Dendritic cell treated with granulocyte-macrophage colony-stimulating factor and Interleukin-4, amounts not matched to agents 40 ng/mL and 50 ng/mL, for 4 days (primary cell): ENCODE data around the gene GSS.
"Not testable (repeated sequence)": the region's sequence is repeated elsewhere in the genome, so short reads cannot be mapped to it uniquely, and the experiment has no call there.

ENCODE experiments used
- H3K27ac Mint-ChIP-seq: one replicate; pipeline ENCODE4 v1.8.0; 2022; ENCODE audit warnings: mild to moderate bottlenecking, mixed read lengths
- H3K27me3 Mint-ChIP-seq: one replicate; pipeline ENCODE4 v1.8.0; 2022; ENCODE audit warnings: mild to moderate bottlenecking, mixed read lengths
- H3K36me3 Mint-ChIP-seq: one replicate; pipeline ENCODE4 v1.8.0; 2022; ENCODE audit warnings: low read depth, mixed read lengths
- H3K4me1 Mint-ChIP-seq: one replicate; pipeline ENCODE4 v1.8.0; 2022; ENCODE audit warnings: low read depth, mixed read lengths
- H3K4me3 Mint-ChIP-seq: one replicate; pipeline ENCODE4 v1.8.0; 2022; ENCODE audit warnings: mild to moderate bottlenecking, moderate library complexity, mixed read lengths
- H3K9me3 Mint-ChIP-seq: one replicate; pipeline ENCODE4 v1.8.0; 2022; ENCODE audit warnings: mixed read lengths
- intact Hi-C: fragments of 100-400 bp; cut with micrococcal nuclease; formaldehyde crosslinking; loops from one replicate; pipeline ENCODE4 v1.15.0; 2022

The GSS gene

DNA sequence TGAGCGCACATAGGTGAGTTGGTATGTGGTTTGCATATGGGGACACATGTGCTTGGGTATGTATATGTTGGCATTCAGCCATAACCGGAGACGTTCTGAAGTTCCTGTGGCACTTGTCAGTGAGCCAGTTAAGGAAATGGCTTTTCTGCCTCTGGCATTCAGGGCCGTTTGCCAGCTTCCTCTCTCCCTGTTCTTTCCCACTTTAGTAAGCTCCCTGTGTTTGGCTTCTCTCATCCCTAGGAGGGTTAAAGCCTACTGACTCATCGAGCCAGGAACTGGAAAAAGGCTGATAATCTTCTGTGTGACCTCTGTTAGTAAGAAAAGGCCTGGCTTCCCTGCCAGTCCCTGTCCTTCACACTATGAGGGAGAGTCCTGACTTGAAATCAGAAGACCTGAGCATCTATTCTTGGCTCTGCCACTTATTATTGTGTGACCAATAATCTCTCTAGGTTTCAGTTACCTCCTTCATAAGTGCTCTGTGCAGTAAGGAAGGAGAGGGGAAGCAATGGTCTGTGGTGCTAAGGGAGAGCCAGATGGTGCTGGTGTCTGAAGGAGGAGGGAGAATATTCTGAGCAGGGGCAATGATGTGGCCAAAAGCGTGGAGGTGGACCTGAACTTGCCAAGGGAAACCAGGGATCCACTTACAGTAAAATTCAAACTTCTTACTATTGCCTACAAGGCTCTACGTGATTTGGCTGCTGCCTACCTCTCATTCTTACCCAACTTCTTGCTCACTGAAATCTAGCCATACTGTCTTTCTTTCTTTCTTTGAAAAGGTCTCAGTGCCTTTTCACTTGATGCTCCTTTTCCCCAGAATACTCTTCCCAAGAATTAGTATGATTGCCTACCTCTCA, 47.8 kb downstream of the GSS start:
- intact Hi-C loops = no loop called here
- H3K9me3 Mint-ChIP-seq = no peaks in the 10 kb centered on the region
- H3K27me3 Mint-ChIP-seq = no peaks in the 10 kb centered on the region
- peaks cover 50% of the 10 kb centered on the region for H3K4me1 Mint-ChIP-seq
- H3K27ac Mint-ChIP-seq = peak overlapping the region; percentile 77
- peaks cover 11% of the 10 kb centered on the region for H3K36me3 Mint-ChIP-seq
- H3K4me3 Mint-ChIP-seq = no peak overlapping the region

DNA sequence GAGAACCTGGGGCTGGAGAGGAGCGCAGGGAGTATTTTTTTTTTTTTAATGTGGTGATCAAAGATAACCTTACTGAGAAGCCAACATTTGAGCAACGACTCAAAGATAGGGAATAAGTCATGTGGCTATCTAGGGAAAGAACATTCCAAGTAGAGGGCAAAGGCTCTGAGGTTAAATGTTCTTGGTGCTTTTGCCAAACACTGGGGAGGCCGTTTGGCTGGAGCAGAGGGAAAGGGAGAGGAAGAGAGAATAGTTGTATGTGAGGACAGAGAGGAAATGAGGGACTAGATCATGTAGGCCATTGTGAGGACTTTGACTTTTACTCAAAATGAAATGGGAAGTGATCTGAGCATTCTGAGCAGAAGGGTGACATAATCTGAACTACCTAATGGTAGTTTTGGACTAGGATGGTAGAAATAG, 51.4 kb downstream of the GSS start:
- peak overlapping the region; percentile 70 for H3K27ac Mint-ChIP-seq
- no peak overlapping the region for H3K4me3 Mint-ChIP-seq
- H3K9me3 Mint-ChIP-seq = no peaks in the 10 kb centered on the region
- intact Hi-C loops = no loop called here
- peaks cover 19% of the 10 kb centered on the region for H3K36me3 Mint-ChIP-seq
- H3K4me1 Mint-ChIP-seq = peaks cover 77% of the 10 kb centered on the region
- H3K27me3 Mint-ChIP-seq = no peaks in the 10 kb centered on the region

DNA sequence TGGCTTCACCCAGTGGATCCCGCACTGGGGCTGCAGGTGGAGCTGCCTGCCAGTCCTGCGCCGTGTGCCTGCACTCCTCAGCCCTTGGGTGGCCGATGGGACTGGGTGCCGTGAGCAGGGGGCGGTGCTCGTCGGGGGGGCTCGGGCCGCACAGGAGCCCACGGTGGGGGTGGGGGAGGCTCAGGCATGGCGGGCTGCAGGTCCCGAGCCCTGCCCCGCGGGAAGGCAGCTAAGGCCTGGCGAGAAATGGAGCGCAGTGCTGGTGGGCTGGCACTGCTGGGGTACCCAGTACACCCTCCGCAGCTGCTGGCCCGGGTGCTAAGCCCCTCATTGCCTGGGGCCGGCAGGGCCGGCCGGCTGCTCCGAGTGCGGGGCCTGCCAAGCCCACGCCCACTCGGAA, 56.9 kb downstream of the GSS start:
- H3K4me3 Mint-ChIP-seq, H3K9me3 Mint-ChIP-seq, H3K27ac Mint-ChIP-seq, H3K27me3 Mint-ChIP-seq, intact Hi-C loops: not testable (repeated sequence)
- Mint-ChIP-seq H3K4me1 (peaks cover 51% of the 10 kb centered on the region), H3K36me3 (peaks cover 44% of the 10 kb centered on the region)

DNA sequence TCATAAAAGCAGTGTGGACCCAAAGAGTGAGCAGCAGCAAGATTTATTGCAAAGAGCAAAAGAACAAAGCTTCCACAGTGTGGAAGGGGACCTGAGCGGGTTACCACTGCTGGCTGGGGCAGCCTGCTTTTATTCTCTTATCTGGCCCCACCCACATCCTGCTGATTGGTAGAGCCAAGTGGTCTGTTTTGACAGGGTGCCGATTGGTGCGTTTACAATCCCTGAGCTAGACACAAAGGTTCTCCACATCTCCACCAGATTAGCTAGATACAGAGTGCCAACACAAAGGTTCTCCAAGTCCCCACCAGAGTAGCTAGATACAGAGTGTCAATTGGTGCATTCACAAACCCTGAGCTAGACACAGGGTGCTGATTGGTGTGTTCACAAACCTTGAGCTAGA, 57.5 kb downstream of the GSS start:
- H3K9me3 Mint-ChIP-seq, H3K4me3 Mint-ChIP-seq, intact Hi-C loops: not testable (repeated sequence)

DNA sequence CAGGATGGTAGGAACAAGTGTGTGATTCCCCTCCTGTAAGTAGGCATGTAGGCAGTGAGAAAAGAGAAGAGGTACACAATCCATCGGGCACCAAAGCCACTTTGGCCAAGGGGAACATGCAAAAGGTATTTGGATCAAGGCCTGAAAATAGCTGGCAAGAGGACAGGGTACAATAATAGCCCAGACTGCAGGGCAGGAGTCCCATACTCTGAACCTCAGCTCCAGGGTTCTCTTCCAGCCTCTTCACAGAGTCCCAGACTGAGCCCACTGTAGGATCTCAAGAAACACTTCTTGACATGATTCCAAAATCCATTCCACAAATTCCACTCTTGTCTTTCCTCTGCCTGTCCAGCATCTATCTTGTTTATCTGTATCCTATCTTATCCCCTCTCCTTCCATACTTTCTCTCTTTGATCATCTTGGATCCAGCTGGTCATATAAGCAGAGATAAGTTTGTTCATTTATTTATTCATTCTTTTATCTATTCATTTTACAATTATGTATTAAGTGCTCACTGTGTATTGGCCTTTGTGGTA, 59.5 kb downstream of the GSS start:
- intact Hi-C loops = no loop called here
- no peak overlapping the region for H3K4me3 Mint-ChIP-seq
- H3K9me3 Mint-ChIP-seq = no peaks in the 10 kb centered on the region
- H3K36me3 Mint-ChIP-seq = peaks cover 33% of the 10 kb centered on the region
- H3K27ac Mint-ChIP-seq = no peak overlapping the region
- H3K27me3 Mint-ChIP-seq = no peaks in the 10 kb centered on the region
- peaks cover 54% of the 10 kb centered on the region for H3K4me1 Mint-ChIP-seq

More for the DNA sequence above, 57.5 kb downstream of the GSS start:
- Mint-ChIP-seq H3K36me3 (peaks cover 44% of the 10 kb centered on the region), H3K4me1 (peaks cover 47% of the 10 kb centered on the region)
- H3K27me3 Mint-ChIP-seq, H3K27ac Mint-ChIP-seq: not testable (repeated sequence)

DNA sequence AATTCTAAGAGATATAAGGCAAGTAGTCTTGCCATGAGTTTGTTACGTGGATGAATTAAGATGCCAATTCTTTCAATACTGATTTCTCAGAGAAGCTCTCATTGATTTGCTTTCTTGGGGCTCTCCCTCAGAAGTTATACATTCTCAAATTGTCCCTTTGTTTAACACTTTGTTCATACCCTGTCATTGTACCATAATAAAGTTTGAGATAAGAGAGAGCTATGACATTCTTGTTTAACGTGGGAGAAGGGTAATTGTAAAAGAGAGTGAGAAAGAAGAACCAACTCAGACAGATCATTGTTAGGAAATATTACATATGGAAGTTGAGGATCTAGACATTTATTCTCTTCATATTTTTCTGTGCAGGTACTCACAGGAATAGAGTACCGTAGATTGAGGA, 60.1 kb downstream of the GSS start:
- Mint-ChIP-seq H3K27ac (no peak overlapping the region), H3K9me3 (no peaks in the 10 kb centered on the region), H3K4me3 (no peak overlapping the region), H3K27me3 (no peaks in the 10 kb centered on the region), H3K4me1 (peaks cover 56% of the 10 kb centered on the region), H3K36me3 (peaks cover 30% of the 10 kb centered on the region)
- intact Hi-C loops = no loop called here

DNA sequence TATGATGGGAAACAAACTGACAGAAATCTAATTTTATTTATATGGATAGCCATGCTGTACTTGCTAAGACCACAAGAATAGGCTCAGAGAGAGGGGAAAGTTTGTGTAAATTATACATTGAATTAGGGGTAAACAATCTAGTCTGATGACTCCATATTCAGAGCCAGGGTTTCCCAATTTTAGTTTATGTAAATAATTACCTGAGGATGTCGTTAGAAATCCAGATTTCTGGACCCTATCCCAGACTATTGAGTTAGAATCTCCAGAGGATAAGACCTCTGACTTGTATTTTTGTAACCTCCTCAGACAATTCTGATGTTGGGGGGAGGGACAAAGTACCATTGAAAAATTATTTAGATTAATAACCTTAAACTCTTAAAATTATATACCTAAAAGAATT, 60.9 kb downstream of the GSS start:
- intact Hi-C loops = no loop called here
- peaks cover 35% of the 10 kb centered on the region for H3K36me3 Mint-ChIP-seq
- no peak overlapping the region for H3K4me3 Mint-ChIP-seq
- no peaks in the 10 kb centered on the region for H3K27me3 Mint-ChIP-seq
- no peak overlapping the region for H3K27ac Mint-ChIP-seq
- peaks cover 56% of the 10 kb centered on the region for H3K4me1 Mint-ChIP-seq
- no peaks in the 10 kb centered on the region for H3K9me3 Mint-ChIP-seq

DNA sequence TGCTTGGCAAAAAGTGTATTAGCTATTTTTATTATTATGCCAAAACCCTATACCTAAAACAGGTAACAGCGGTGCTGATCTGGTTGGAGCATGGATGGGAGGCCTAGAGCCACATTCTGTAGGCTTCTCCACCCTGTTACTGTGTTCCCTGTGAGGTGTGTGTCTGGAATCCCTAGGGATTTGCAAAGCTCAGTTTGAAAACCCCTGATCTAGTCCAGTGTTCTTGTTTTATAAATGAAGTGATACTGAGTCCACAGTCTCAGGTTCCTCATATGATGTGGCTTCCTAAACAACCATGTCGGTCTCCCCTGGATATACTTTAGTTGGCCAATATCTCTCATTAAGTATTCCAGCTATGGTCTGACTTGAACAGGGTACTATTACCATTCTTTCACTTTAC, 62.9 kb downstream of the GSS start:
- Mint-ChIP-seq H3K4me1 (peaks cover 56% of the 10 kb centered on the region), H3K4me3 (no peak overlapping the region), H3K9me3 (no peaks in the 10 kb centered on the region), H3K27ac (peak overlapping the region; percentile 68), H3K27me3 (no peaks in the 10 kb centered on the region), H3K36me3 (peaks cover 37% of the 10 kb centered on the region)
- intact Hi-C loops = no loop called here

DNA sequence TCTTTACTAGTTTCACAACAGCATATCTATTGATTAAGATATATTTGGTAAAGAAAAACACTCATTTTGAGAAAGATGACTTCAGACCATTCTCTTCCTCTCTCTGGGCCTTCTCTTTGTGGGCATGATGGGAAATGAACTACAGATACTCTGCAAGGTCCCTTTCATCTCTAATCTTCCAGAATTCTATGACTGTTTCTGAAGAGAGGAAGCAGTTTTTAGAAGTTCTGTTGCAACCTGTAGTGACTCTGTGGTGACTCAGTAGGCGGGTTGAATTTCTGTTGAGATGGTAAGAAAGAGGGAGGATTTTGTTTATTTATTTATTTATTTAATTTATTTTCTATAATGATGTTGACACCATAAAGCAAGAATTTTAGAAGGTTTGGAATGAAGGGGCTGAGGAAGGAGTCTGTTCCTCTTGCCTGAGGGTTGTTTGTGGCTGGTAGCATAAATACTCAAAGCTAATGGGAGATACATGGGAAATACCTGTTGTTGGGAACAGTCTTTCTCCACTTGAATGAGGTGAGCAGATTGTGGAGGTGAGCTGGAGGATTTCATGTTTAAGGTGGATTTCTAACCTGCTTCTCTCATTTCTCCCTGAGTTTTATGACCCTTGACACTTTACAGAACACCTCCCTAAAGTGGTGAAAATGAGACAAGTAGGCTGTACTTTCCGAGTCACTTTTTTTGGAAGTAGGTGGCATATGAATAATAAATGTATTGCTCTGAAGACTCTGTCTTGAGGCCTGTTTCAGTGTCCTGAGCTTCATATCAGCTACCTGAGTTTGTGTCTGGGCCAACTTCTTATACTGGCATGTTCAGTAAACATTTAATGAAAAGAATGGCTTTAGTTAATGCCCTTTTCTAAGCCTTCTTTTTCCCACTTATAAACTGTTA, 64.2 kb downstream of the GSS start:
- peaks cover 38% of the 10 kb centered on the region for H3K36me3 Mint-ChIP-seq
- no peak overlapping the region for H3K4me3 Mint-ChIP-seq
- no peaks in the 10 kb centered on the region for H3K27me3 Mint-ChIP-seq
- peak overlapping the region; percentile 68 for H3K27ac Mint-ChIP-seq
- intact Hi-C loops = no loop called here
- no peaks in the 10 kb centered on the region for H3K9me3 Mint-ChIP-seq
- peaks cover 54% of the 10 kb centered on the region for H3K4me1 Mint-ChIP-seq

DNA sequence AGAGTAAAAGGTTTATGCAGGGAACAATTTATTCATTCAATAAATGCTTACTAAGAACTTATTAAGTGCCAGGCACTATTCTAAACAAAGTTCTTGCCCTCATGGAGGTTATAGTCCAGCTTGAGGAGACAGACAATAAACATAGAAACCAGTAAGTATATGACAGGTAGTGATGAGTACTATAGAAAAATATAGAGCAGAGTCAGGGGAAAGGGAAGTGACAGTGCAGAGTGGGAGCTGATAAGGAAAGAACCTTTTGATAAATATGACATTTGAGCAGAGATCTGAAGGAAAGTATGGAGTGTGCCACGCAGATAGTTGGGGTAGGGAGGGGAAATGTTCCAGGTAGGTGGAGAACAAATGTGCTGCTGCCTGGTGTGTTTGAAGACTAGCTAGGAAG, 67.1 kb downstream of the GSS start:
- intact Hi-C loops = no loop called here
- Mint-ChIP-seq H3K36me3 (peaks cover 56% of the 10 kb centered on the region), H3K27me3 (no peaks in the 10 kb centered on the region), H3K27ac (peak overlapping the region; percentile 4), H3K9me3 (no peaks in the 10 kb centered on the region), H3K4me3 (no peak overlapping the region), H3K4me1 (peaks cover 45% of the 10 kb centered on the region)

DNA sequence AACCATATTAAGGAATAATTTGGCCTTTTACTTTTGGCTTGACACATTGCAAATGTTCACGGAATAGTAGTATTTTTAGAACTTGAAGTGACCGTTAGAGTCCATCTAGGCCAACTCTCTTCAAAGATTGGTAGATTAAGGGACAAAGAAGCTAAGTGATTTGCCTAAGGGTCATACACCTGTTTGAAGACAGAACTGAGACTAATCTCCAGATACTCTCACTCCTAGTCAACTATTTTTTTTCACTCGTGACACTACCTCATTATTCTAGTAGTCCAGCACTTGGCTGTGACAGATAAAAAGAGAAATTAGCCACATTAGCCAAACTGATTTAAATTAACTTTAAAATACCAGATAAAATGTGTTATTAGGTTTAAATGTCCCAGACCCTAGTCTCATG, 68.6 kb downstream of the GSS start:
- Mint-ChIP-seq H3K27me3 (no peaks in the 10 kb centered on the region), H3K4me1 (peaks cover 41% of the 10 kb centered on the region), H3K36me3 (peaks cover 71% of the 10 kb centered on the region), H3K27ac (no peak overlapping the region), H3K4me3 (no peak overlapping the region), H3K9me3 (no peaks in the 10 kb centered on the region)
- intact Hi-C loops = no loop called here

DNA sequence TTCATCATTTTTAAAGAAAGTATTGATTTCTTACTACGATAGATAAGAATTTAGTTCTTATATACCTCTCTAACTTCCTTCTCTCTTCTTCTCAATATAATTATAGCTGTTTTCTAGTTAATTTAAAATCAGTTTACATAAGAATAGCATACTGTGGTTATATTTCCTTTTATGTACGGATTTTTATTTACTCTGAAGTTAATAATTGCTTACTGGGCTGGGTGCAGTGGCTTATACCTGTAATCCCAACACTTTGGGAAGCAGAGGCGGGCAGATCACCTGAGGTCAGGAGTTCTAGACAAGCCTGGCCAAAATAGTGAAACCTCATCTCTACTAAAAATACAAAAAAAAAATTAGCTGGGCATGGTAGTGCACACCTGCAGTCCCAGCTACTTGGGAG, 69.5 kb downstream of the GSS start:
- Mint-ChIP-seq H3K9me3 (no peaks in the 10 kb centered on the region), H3K27ac (no peak overlapping the region), H3K36me3 (peaks cover 80% of the 10 kb centered on the region), H3K27me3 (no peaks in the 10 kb centered on the region), H3K4me1 (peaks cover 38% of the 10 kb centered on the region), H3K4me3 (no peak overlapping the region)
- intact Hi-C loops = no loop called here

DNA sequence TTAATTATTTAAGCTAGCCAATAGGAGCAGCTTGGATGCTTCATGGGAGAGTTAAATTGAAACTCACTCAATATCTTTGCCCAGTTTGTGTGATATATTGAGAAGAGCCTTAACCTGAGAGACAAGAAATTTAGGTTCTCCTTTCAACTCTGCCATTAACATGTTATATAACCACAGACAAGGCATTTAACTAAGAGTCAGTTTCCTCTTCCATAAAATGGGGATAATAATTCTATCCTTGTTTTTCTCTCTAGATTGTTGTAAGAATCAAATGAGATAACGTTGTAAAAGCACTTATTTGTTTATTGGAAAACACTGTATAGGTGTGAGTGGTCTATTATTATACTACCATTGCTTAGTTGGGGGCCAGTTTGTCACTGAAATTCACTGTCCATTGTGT, 71.3 kb downstream of the GSS start:
- no peaks in the 10 kb centered on the region for H3K27me3 Mint-ChIP-seq
- no peak overlapping the region for H3K4me3 Mint-ChIP-seq
- H3K27ac Mint-ChIP-seq = no peak overlapping the region
- H3K36me3 Mint-ChIP-seq = peaks cover 73% of the 10 kb centered on the region
- H3K4me1 Mint-ChIP-seq = peaks cover 23% of the 10 kb centered on the region
- intact Hi-C loops = no loop called here
- H3K9me3 Mint-ChIP-seq = no peaks in the 10 kb centered on the region

DNA sequence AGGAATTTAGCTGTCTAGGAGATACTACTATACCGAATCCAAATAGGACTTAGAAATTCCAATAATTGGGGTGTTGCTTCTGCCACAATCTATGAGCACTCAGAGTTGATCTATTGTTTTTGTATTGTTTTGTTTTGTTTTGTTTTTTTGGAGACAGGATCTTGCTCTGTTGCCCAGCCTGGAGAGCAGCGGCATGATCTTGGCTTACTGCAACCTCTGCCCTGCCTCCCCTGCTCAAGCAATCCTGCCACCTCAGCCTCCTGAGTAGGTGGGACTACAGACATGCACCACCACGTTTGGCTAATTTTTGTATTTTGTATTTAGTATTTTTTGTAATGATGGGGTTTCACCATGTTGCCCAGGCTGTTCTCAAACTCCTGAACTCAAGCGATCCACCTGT, 71.8 kb downstream of the GSS start:
- no peak overlapping the region for H3K27ac Mint-ChIP-seq

More for the DNA sequence above, 71.8 kb downstream of the GSS start:
- H3K4me1 Mint-ChIP-seq = peaks cover 26% of the 10 kb centered on the region
- no peaks in the 10 kb centered on the region for H3K27me3 Mint-ChIP-seq
- intact Hi-C loops = no loop called here
- no peaks in the 10 kb centered on the region for H3K9me3 Mint-ChIP-seq
- peaks cover 76% of the 10 kb centered on the region for H3K36me3 Mint-ChIP-seq
- H3K4me3 Mint-ChIP-seq = no peak overlapping the region
